ENCODE measurements around the gene MOCS3.
A peak's percentile ranks its signal among the peaks of the same experiment; 100 is the strongest.

The MOCS3 gene

GRCh38 chr20:50958615-50959542 is at the start of gene MOCS3:
TSS of gene MOCS3 (plus strand) at chr20:50958818. CDS start at chr20:50958843, 25 bp downstream.
- peak; percentile 60 to 71 for DNase-seq (ENCODE audit: low read depth in 2 of 2)

- DNase-seq (ENCODE audit: low read depth in 2 of 2), result no peak
Measured at GRCh38 chr20:50909413-50909812, 49.2 kb upstream of the MOCS3 start.

GRCh38 chr20:50911030-50911429 is 47.6 kb upstream of the MOCS3 start:
- DNase-seq (ENCODE audit: low read depth in 2 of 2), result no peak

- no peak for DNase-seq (ENCODE audit: low read depth in 2 of 2)
Measured at GRCh38 chr20:50911716-50912115, 46.9 kb upstream of the MOCS3 start.

GRCh38 chr20:50913690-50914375 is 44.8 kb upstream of the MOCS3 start:
- DNase-seq (ENCODE audit: low read depth in 2 of 2), result no peak

GRCh38 chr20:50915424-50915823 is 43.2 kb upstream of the MOCS3 start:
- no peak for DNase-seq (ENCODE audit: low read depth in 2 of 2)

GRCh38 chr20:50916257-50916656 is 42.4 kb upstream of the MOCS3 start:
- no peak for DNase-seq (ENCODE audit: low read depth in 2 of 2)

GRCh38 chr20:50916934-50917333 is 41.7 kb upstream of the MOCS3 start:
- no peak for DNase-seq (ENCODE audit: low read depth in 2 of 2)

GRCh38 chr20:50918403-50918802 is 40.2 kb upstream of the MOCS3 start:
- DNase-seq (ENCODE audit: low read depth in 2 of 2), result no peak

GRCh38 chr20:50919567-50919966 is 39.1 kb upstream of the MOCS3 start:
- no peak for DNase-seq (ENCODE audit: low read depth in 2 of 2)

GRCh38 chr20:50920997-50921396 is 37.6 kb upstream of the MOCS3 start:
- no peak for DNase-seq (ENCODE audit: low read depth in 2 of 2)

- DNase-seq (ENCODE audit: low read depth in 2 of 2), result no peak
Measured at GRCh38 chr20:50921803-50922501, 36.7 kb upstream of the MOCS3 start.

- no peak for DNase-seq (ENCODE audit: low read depth in 2 of 2)
Measured at GRCh38 chr20:50924261-50924920, 34.2 kb upstream of the MOCS3 start.

GRCh38 chr20:50926530-50926929 is 32.1 kb upstream of the MOCS3 start:
- DNase-seq (ENCODE audit: low read depth in 2 of 2), result no peak

GRCh38 chr20:50928469-50928868 is 30.1 kb upstream of the MOCS3 start:
- no peak for DNase-seq (ENCODE audit: low read depth in 2 of 2)

- peak; percentile 64 to 85 for DNase-seq (ENCODE audit: low read depth in 2 of 2)
Measured at GRCh38 chr20:50929299-50930138, 29.1 kb upstream of the MOCS3 start.

GRCh38 chr20:50930139-50930975 is 28.3 kb upstream of the MOCS3 start:
- peak in 1 of 2 donors; percentile 13 for DNase-seq (ENCODE audit: low read depth in 2 of 2)

GRCh38 chr20:50930976-50931305 is 27.7 kb upstream of the MOCS3 start:
- no peak for DNase-seq (ENCODE audit: low read depth in 2 of 2)

- peak; percentile 74 to 80 for DNase-seq (ENCODE audit: low read depth in 2 of 2)
Measured at GRCh38 chr20:50931306-50932015, 27.2 kb upstream of the MOCS3 start, which contains the start of gene ADNP. TSS of gene ADNP (minus strand) at chr20:50931437. CDS start at chr20:50903996, 27,441 bp downstream.

Data from stimulated activated CD8-positive, alpha-beta memory T cell treated with anti-CD3 and anti-CD28 coated beads, Interleukin-15, amount 100 ng/mL, for 4 hours (primary cell).